Measurements from ENCODE around the gene VPS37C. TPM values are rescaled to one million over a fixed set of nuclear protein-coding genes. Genes with fewer than 3 reads are reported as not detected.

VPS37C gene
- total and polyA plus RNA-seq, 2 of the 13 experiments (the other 11 are each of a cell fraction or from before 2014, with no cell fraction given), result 7.5 to 8.8 TPM

DNA sequence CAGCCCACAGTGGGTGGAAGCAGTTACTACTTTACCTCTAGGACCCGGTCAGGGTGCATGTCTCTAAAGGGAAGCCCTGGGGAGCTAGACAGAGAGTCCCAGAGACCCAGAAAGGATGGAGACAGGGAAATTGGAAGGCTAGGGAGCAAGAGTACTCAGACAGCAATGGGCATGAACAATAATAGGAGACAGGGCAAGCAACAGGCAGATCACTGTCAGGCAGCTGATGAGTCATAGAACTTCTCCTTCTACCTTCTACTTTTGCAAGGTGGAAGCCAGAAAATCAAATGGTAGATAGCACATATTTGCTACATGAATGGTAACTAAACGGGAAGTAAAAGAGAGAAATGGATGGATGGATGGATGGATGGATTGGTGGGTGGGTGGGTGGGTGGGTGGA, 39.3 kb downstream of the VPS37C start (continued):
- TF ChIP-seq, protein P1, sequence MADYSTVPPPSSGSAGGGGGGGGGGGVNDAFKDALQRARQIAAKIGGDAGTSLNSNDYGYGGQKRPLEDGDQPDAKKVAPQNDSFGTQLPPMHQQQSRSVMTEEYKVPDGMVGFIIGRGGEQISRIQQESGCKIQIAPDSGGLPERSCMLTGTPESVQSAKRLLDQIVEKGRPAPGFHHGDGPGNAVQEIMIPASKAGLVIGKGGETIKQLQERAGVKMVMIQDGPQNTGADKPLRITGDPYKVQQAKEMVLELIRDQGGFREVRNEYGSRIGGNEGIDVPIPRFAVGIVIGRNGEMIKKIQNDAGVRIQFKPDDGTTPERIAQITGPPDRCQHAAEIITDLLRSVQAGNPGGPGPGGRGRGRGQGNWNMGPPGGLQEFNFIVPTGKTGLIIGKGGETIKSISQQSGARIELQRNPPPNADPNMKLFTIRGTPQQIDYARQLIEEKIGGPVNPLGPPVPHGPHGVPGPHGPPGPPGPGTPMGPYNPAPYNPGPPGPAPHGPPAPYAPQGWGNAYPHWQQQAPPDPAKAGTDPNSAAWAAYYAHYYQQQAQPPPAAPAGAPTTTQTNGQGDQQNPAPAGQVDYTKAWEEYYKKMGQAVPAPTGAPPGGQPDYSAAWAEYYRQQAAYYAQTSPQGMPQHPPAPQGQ (CRISPR knock-in tag; IDR thresholded peaks at IDR 0.05; ENCODE audit: borderline replicate concordance), result no peak
- TF ChIP-seq, protein P2, sequence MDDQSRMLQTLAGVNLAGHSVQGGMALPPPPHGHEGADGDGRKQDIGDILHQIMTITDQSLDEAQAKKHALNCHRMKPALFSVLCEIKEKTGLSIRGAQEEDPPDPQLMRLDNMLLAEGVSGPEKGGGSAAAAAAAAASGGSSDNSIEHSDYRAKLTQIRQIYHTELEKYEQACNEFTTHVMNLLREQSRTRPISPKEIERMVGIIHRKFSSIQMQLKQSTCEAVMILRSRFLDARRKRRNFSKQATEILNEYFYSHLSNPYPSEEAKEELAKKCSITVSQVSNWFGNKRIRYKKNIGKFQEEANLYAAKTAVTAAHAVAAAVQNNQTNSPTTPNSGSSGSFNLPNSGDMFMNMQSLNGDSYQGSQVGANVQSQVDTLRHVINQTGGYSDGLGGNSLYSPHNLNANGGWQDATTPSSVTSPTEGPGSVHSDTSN (CRISPR knock-in tag; IDR thresholded peaks at IDR 0.05; ENCODE audit: borderline replicate concordance), result no peak
- no peak for TF ChIP-seq HES4 (CRISPR knock-in tag; IDR thresholded peaks at IDR 0.05; ENCODE audit: borderline replicate concordance)
- TF ChIP-seq EED (CRISPR knock-in tag; IDR thresholded peaks at IDR 0.05), result no peak
- TF ChIP-seq ISL2 (CRISPR knock-in tag; IDR thresholded peaks at IDR 0.05), result no peak
- no peak for TF ChIP-seq SKIL (CRISPR knock-in tag; IDR thresholded peaks at IDR 0.05; ENCODE audit: borderline replicate concordance)
- TF ChIP-seq FOXO1 (CRISPR knock-in tag; IDR thresholded peaks at IDR 0.05), result no peak
- TF ChIP-seq ETV5 (CRISPR knock-in tag; IDR thresholded peaks at IDR 0.05; ENCODE audit: borderline replicate concordance), result no peak

Data from HepG2 (cell line).